Activated CD8-positive, alpha-beta T cell treated with anti-CD3 and anti-CD28 coated beads for 36 hours (primary cell): ENCODE results near the gene E2F6. TPM values are rescaled to one million over a fixed set of nuclear protein-coding genes. Genes with fewer than 3 reads are reported as not detected.

ENCODE experiments used
- ATAC-seq: fragments of 200-7000 bp; cut with Tn5 transposase; one replicate; pipeline ENCODE4 v1.10.0; 2021; ENCODE audit warnings: mild to moderate bottlenecking, moderate library complexity
- CTCF ChIA-PET: fragments of 350-600 bp; sonication (Branson Sonifier 250); formaldehyde crosslinking; loops from one replicate; lab custom pipeline; 2021; ENCODE audit warnings: antibody characterized with exemption; lab: Charles Lee
- POLR2A ChIA-PET: fragments of 350-600 bp; sonication (Branson Sonifier 250); formaldehyde crosslinking; loops from one replicate; lab custom pipeline; 2021; ENCODE audit warnings: antibody characterized with exemption; lab: Charles Lee
- DNase-seq: peaks from one replicate; pipeline ENCODE4 v3.0.0-alpha.2; 2020
- H3K27ac Mint-ChIP-seq: one replicate; pipeline ENCODE4 v1.8.0; 2021; ENCODE audit warnings: mild to moderate bottlenecking, mixed read lengths
- H3K27me3 Mint-ChIP-seq: one replicate; pipeline ENCODE4 v1.8.0; 2021; ENCODE audit warnings: mixed read lengths
- H3K36me3 Mint-ChIP-seq: one replicate; pipeline ENCODE4 v1.8.0; 2021; ENCODE audit warnings: low read depth, mixed read lengths
- H3K4me1 Mint-ChIP-seq: one replicate; pipeline ENCODE4 v1.8.0; 2021; ENCODE audit warnings: low read depth, mixed read lengths
- H3K4me3 Mint-ChIP-seq: one replicate; pipeline ENCODE4 v1.8.0; 2021; ENCODE audit warnings: mild to moderate bottlenecking, moderate library complexity, mixed read lengths
- H3K9me3 Mint-ChIP-seq: one replicate; pipeline ENCODE4 v1.8.0; 2021; ENCODE audit warnings: mixed read lengths
- CTCF ChIP-seq: fragments of 200-600 bp; IDR thresholded peaks from one replicate; pipeline ENCODE4 v1.8.0; 2022; ENCODE audit warnings: antibody characterized with exemption, mild to moderate bottlenecking
- intact Hi-C: fragments of 100-400 bp; cut with micrococcal nuclease; formaldehyde crosslinking; loops from one replicate; pipeline ENCODE4 v1.10.0; 2022
- total RNA-seq, 2 experiments: library from RNA; stranded (reverse); gene quantifications; one replicate each; pipeline ENCODE4 v1.2.3, GENCODE V29; 2021

Gene E2F6, protein sequence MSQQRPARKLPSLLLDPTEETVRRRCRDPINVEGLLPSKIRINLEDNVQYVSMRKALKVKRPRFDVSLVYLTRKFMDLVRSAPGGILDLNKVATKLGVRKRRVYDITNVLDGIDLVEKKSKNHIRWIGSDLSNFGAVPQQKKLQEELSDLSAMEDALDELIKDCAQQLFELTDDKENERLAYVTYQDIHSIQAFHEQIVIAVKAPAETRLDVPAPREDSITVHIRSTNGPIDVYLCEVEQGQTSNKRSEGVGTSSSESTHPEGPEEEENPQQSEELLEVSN
- total RNA-seq: 10 to 100 TPM in 1 of 2 experiments, 1 to 10 TPM in 1; 9.8 to 10.5 TPM

DNA sequence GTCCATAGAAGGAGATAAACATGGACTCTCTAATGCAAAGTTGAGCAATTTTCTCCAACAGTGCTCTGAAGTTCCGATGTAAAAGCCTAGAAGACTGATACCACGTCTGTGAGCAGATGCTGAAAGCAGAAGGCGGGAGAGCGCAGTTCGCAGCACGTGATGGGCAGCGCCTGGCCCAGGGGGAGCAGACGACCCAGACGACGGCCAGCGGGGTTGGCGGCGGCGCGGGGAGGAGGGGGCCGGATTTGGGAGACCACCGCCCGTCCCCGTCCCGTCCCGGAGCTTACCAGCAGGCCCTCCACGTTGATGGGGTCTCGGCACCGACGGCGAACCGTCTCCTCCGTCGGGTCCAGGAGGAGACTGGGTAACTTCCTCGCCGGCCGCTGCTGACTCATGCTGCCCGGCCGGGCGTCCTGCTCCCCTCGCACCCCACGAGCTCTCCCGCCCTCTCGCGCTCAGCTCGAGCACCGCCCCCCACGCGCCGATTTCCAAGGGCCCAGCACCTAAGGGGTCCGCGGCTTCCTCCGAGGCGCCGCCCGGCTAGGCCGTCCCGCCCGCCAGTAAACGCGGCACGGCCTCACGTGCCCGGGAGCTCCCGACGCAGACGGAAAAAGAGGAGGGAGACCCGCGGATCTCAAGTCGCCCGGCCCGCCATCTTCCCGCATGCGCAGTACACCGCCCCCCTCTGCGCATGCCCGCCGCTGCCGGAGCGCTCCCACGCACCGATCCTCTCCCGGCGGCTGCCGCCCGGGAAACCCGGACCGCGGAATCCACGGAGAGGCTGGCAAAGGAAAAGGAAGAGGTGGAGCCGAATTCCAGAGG, at the start of gene E2F6:
Gene E2F6, minus strand, starts transcription at position 677 of the 822 bp plus-strand sequence. Its CDS starts 282 bp downstream, at position 395.
- peak within 1 kb of the TSS; percentile 86 for H3K27ac Mint-ChIP-seq
- peaks cover 47% of the 10 kb centered on the region for H3K4me1 Mint-ChIP-seq
- no peaks in the 10 kb centered on the region for H3K27me3 Mint-ChIP-seq
- ATAC-seq: peak; percentile 82
- POLR2A ChIA-PET: interaction anchor here (0.7 to 1.2 kb wide), 5 partner anchors 14 to 310 kb away, joined by 3 to 6 read pairs (median 3); partner anchors contain the start of gene SLC66A3
- no peak for TF ChIP-seq CTCF
- peaks cover 30% of the 10 kb centered on the region for H3K36me3 Mint-ChIP-seq
- intact Hi-C loops: no loop called here
- H3K4me3 Mint-ChIP-seq: peak within 1 kb of the TSS; percentile 86
- CTCF ChIA-PET: interaction anchor here (0.7 to 6.9 kb wide), 7 partner anchors 12 to 336 kb away, joined by 3 to 28 read pairs (median 9); a partner anchor contains a TSS
- peak; percentile 88 for DNase-seq
- H3K9me3 Mint-ChIP-seq: no peaks in the 10 kb centered on the region

DNA sequence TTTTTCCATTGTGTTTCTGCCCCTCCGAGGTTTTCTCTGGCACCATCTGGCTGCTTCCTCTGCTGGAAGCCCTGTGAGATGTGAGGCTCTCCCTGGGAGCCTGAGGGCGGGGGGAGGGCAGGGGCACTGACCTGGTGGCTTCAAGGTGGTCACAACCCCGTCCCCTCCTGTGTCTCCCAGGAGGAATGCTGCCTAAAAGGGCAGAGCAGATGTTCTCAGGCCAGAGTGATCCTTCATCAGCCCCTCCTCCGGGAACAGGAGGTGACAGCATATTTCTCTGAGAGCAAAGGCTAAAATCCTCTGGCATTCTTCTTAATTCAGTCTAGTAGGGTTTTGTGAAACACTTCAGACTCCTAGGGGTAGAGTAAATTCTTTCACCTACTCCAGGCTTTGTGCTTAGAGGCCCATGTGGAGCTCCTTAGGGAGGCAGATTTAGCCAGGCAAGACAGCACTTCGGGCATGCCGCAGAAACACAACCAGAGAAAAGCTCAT, 49.6 kb upstream of the E2F6 start:
- peaks cover 8% of the 10 kb centered on the region for H3K27me3 Mint-ChIP-seq
- POLR2A ChIA-PET: no interaction called here

GRCh38 chr2:11514904-11515303, 48.9 kb upstream of the E2F6 start:
- TF ChIP-seq CTCF: no peak
- POLR2A ChIA-PET: no interaction called here
- no peak for DNase-seq
- no peak for ATAC-seq
- no peaks in the 10 kb centered on the region for H3K36me3 Mint-ChIP-seq
- peaks cover 8% of the 10 kb centered on the region for H3K27me3 Mint-ChIP-seq
- no peaks in the 10 kb centered on the region for H3K4me1 Mint-ChIP-seq
- intact Hi-C loops: no loop called here
- H3K9me3 Mint-ChIP-seq: no peaks in the 10 kb centered on the region
- no peak overlapping the region for H3K27ac Mint-ChIP-seq
- CTCF ChIA-PET: no interaction called here
- no peak overlapping the region for H3K4me3 Mint-ChIP-seq

More for the DNA sequence above, 49.6 kb upstream of the E2F6 start:
- DNase-seq: no peak
- CTCF ChIA-PET: no interaction called here
- Mint-ChIP-seq H3K36me3 (no peaks in the 10 kb centered on the region), H3K27ac (no peak overlapping the region), H3K4me3 (no peak overlapping the region), H3K4me1 (no peaks in the 10 kb centered on the region), H3K9me3 (peaks cover 1% of the 10 kb centered on the region)
- intact Hi-C loops: no loop called here
- no peak for ATAC-seq
- no peak for TF ChIP-seq CTCF

- no peaks in the 10 kb centered on the region for H3K9me3 Mint-ChIP-seq
- no peak for TF ChIP-seq CTCF
- no peaks in the 10 kb centered on the region for H3K36me3 Mint-ChIP-seq
- no peak overlapping the region for H3K27ac Mint-ChIP-seq
- intact Hi-C loops: no loop called here
- ChIA-PET POLR2A (no interaction called here), CTCF (no interaction called here)
- ATAC-seq (no peak), DNase-seq (no peak)
- H3K27me3 Mint-ChIP-seq: peaks cover 8% of the 10 kb centered on the region
- H3K4me3 Mint-ChIP-seq: no peak overlapping the region
- no peaks in the 10 kb centered on the region for H3K4me1 Mint-ChIP-seq
Observed at GRCh38 chr2:11514081-11514730, 48.2 kb upstream of the E2F6 start.
